T-helper 1 cell treated with Interleukin-12 subunit alpha and Interleukin-12 subunit beta and Interleukin-4 antibody, amounts not matched to agents 30 μg/mL and 1 μg/mL, for 36 hours (primary cell): Measurements from ENCODE around the gene NUMA1.

Source experiments
- H3K27ac Mint-ChIP-seq: one replicate; pipeline ENCODE4 v1.8.0; 2021; ENCODE audit warnings: mild to moderate bottlenecking, mixed read lengths
- H3K27me3 Mint-ChIP-seq: one replicate; pipeline ENCODE4 v1.8.0; 2021; ENCODE audit warnings: low read depth, mixed read lengths
- H3K36me3 Mint-ChIP-seq: one replicate; pipeline ENCODE4 v1.8.0; 2021; ENCODE audit warnings: low read depth, mixed read lengths
- H3K4me1 Mint-ChIP-seq: one replicate; pipeline ENCODE4 v1.8.0; 2021; ENCODE audit warnings: low read depth, mixed read lengths
- H3K4me3 Mint-ChIP-seq: one replicate; pipeline ENCODE4 v1.8.0; 2021; ENCODE audit warnings: mild to moderate bottlenecking, moderate library complexity, mixed read lengths
- H3K9me3 Mint-ChIP-seq: one replicate; pipeline ENCODE4 v1.8.0; 2021; ENCODE audit warnings: mixed read lengths

NUMA1 gene

GRCh38 chr11:72058416-72059034 lies 21.8 kb downstream of the NUMA1 start:
- Mint-ChIP-seq H3K27ac (no peak overlapping the region), H3K4me1 (peaks cover 14% of the 10 kb centered on the region), H3K4me3 (no peak overlapping the region), H3K9me3 (no peaks in the 10 kb centered on the region), H3K36me3 (peaks cover 10% of the 10 kb centered on the region), H3K27me3 (no peaks in the 10 kb centered on the region)

GRCh38 chr11:72048766-72049460 lies 31.4 kb downstream of the NUMA1 start:
- Mint-ChIP-seq H3K27me3 (no peaks in the 10 kb centered on the region), H3K4me1 (peaks cover 2% of the 10 kb centered on the region), H3K4me3 (no peak overlapping the region), H3K27ac (no peak overlapping the region), H3K9me3 (no peaks in the 10 kb centered on the region), H3K36me3 (peaks cover 10% of the 10 kb centered on the region)

DNA sequence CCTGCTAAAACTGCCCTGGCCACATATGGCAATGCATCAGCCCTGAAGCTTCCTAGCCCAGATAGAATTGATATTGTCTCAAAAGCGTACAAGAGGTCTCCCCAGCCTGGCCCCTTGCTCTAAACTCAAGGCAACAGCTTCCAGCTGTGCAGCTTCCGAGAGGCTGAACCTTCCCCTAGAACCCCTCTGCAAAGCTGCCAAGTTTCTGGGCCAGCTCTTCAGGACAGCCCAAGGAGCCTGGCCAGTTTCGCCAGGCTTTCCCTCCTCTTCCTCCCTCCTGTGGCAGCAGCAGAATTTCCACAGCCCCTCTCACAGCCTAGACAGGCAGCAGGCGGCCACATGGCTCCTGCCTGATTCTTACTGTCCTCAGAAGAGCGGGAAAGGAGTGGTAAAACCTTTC lies 34.5 kb downstream of the NUMA1 start:
- Mint-ChIP-seq H3K27ac (no peak overlapping the region), H3K4me3 (no peak overlapping the region), H3K27me3 (no peaks in the 10 kb centered on the region), H3K36me3 (peaks cover 9% of the 10 kb centered on the region), H3K9me3 (no peaks in the 10 kb centered on the region), H3K4me1 (peaks cover 23% of the 10 kb centered on the region)

- no peak overlapping the region for H3K4me3 Mint-ChIP-seq
- peaks cover 27% of the 10 kb centered on the region for H3K4me1 Mint-ChIP-seq
- H3K9me3 Mint-ChIP-seq, result no peaks in the 10 kb centered on the region
- no peak overlapping the region for H3K27ac Mint-ChIP-seq
- peaks cover 6% of the 10 kb centered on the region for H3K36me3 Mint-ChIP-seq
- H3K27me3 Mint-ChIP-seq, result no peaks in the 10 kb centered on the region
Observed at GRCh38 chr11:72042064-72042745, 38.1 kb downstream of the NUMA1 start.

DNA sequence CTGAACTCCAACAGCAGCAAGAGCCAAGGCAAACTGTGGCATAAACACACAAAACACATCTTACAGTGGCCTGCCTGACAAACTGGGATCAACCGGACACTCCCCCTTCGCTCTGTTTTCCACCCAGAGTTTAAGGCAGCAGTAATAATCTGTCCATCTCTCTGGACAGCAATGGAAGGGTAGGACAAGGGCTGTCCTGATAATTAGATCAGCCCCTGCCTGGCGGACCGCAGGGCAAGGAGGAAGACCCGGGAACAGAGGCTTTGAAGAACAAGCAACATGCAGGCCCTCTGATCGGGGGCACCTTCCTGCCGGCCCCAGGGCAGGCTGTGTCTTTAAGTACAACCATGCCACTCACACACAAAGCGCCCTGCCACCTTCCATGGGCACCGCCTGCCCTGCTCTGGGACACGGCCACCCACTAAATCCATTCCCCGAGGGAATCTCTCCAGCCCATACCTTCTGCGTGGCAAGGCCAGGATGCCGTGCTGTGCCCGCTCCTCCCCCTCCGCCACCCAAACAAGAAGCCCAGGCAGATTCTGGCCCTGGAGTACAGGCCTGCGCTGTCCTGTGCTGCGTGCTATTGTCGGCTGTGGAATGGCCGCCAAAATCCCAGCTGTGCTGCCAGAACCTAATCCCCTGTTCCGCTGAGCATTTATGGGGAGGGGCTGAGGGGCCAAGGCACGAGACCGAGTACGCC lies 38.8 kb downstream of the NUMA1 start:
- Mint-ChIP-seq H3K36me3 (peaks cover 10% of the 10 kb centered on the region), H3K27me3 (no peaks in the 10 kb centered on the region)

DNA sequence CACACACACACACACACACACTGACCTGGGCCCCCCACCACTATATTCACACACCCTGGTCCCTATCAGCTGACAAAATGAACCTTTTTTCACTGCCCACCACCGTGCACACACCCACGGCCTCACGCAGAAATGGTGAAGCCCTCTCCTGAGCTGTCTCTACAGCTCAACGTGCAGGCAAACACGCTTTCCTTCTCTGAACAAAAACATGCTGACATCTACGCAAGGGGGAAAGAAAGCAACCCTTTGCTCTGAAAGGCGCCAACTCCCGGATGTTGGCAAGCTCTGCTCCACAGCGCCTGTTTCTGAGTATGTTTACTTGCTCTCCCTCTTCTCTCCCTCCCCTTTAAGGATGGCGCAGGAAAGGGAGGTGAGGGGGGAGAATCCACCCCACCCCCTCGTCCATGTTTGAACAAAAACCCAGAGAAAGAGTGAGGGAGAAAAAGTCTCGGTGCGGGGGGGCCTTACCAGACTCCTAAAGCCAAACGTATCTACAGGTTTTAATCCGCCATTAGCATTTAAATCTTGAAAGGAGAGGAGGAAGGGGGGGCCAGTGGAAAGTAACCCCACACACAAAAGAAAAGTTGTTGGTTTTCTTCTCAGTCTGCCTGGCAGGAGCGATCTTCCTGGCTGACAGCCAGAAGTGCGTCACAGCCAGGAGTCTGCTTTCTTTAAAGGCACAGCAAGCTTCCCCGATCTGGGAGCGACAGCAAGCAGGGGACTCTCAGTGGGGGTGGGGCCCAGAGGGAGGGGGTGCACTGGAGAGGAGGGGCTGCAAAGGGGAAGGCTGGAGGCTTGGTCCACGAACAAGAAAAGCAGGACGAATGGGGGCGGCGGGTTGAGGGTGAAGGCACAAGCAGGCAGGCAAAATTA lies 39.6 kb downstream of the NUMA1 start:
- H3K36me3 Mint-ChIP-seq, result peaks cover 12% of the 10 kb centered on the region
- no peaks in the 10 kb centered on the region for H3K27me3 Mint-ChIP-seq
- H3K4me3 Mint-ChIP-seq, result no peak overlapping the region
- peaks cover 35% of the 10 kb centered on the region for H3K4me1 Mint-ChIP-seq
- no peaks in the 10 kb centered on the region for H3K9me3 Mint-ChIP-seq
- no peak overlapping the region for H3K27ac Mint-ChIP-seq

More for the DNA sequence above, 38.8 kb downstream of the NUMA1 start:
- H3K4me3 Mint-ChIP-seq, result no peak overlapping the region
- no peaks in the 10 kb centered on the region for H3K9me3 Mint-ChIP-seq
- peaks cover 32% of the 10 kb centered on the region for H3K4me1 Mint-ChIP-seq
- no peak overlapping the region for H3K27ac Mint-ChIP-seq

- peaks cover 19% of the 10 kb centered on the region for H3K36me3 Mint-ChIP-seq
- H3K9me3 Mint-ChIP-seq, result no peaks in the 10 kb centered on the region
- H3K4me1 Mint-ChIP-seq, result peaks cover 37% of the 10 kb centered on the region
- no peaks in the 10 kb centered on the region for H3K27me3 Mint-ChIP-seq
- H3K4me3 Mint-ChIP-seq, result no peak overlapping the region
- H3K27ac Mint-ChIP-seq, result no peak overlapping the region
Observed at GRCh38 chr11:72039856-72040401, 40.4 kb downstream of the NUMA1 start.

GRCh38 chr11:72039031-72039855 lies 41.1 kb downstream of the NUMA1 start:
- H3K4me1 Mint-ChIP-seq, result peaks cover 37% of the 10 kb centered on the region
- H3K27me3 Mint-ChIP-seq, result no peaks in the 10 kb centered on the region
- H3K36me3 Mint-ChIP-seq, result peaks cover 20% of the 10 kb centered on the region
- no peak overlapping the region for H3K4me3 Mint-ChIP-seq
- no peak overlapping the region for H3K27ac Mint-ChIP-seq
- H3K9me3 Mint-ChIP-seq, result no peaks in the 10 kb centered on the region

DNA sequence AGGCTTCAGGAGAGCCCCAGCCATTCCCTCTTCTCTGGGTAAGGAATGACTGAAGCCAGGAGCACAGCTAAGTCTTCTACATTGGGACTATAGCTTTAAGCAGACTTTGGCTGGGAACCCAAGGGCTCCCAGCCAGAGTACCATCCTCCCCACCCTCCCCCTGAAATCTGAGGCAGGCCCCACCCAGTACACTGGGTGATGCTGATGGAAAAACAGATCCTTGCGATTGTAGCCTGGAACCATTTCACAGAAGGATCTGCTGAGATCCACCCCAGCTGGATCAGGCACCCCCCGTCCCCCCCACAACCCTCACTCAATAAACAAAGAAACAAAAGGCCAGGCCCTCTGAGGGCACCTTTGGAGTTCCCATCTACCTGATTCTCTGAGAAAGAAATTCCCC lies 41.9 kb downstream of the NUMA1 start:
- Mint-ChIP-seq H3K4me3 (no peak overlapping the region), H3K36me3 (peaks cover 24% of the 10 kb centered on the region), H3K4me1 (peaks cover 33% of the 10 kb centered on the region), H3K27ac (no peak overlapping the region), H3K9me3 (no peaks in the 10 kb centered on the region), H3K27me3 (no peaks in the 10 kb centered on the region)

GRCh38 chr11:72037554-72038311 lies 42.6 kb downstream of the NUMA1 start:
- Mint-ChIP-seq H3K4me3 (no peak overlapping the region), H3K9me3 (no peaks in the 10 kb centered on the region), H3K4me1 (peaks cover 31% of the 10 kb centered on the region), H3K36me3 (peaks cover 24% of the 10 kb centered on the region), H3K27ac (no peak overlapping the region), H3K27me3 (no peaks in the 10 kb centered on the region)

- Mint-ChIP-seq H3K4me1 (peaks cover 21% of the 10 kb centered on the region), H3K9me3 (no peaks in the 10 kb centered on the region), H3K27ac (no peak overlapping the region), H3K27me3 (no peaks in the 10 kb centered on the region), H3K4me3 (no peak overlapping the region), H3K36me3 (peaks cover 24% of the 10 kb centered on the region)
Observed at GRCh38 chr11:72036687-72037086, 43.7 kb downstream of the NUMA1 start.

DNA sequence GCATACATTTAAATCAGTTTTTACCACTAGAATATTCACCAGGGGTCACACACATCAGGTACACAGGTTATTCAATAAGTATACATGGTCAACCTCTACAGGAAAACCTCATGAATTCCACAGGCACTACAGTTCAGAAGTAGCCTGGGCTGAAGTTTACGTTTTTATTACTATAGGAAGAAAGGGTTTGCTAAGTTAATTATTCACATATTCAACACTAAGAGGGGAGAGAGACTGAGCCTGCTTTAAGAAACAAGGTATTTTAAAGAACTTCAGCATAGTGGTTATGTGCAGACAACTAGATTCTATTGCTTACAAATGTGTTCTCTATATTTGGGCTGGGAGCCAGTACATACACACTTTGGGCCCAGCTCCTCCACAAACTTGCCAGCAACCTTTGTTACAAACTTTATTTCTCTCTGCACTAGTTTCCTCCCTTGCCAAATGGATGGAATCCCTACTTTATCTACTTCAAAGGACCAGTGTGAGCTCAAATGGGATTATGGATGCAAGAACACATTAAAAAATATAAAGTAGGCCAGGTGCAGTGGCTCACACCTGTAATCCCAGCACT lies 49.8 kb downstream of the NUMA1 start:
- peaks cover 24% of the 10 kb centered on the region for H3K36me3 Mint-ChIP-seq
- no peaks in the 10 kb centered on the region for H3K27me3 Mint-ChIP-seq
- H3K4me1 Mint-ChIP-seq, result peaks cover 16% of the 10 kb centered on the region
- no peak overlapping the region for H3K27ac Mint-ChIP-seq
- no peak overlapping the region for H3K4me3 Mint-ChIP-seq
- no peaks in the 10 kb centered on the region for H3K9me3 Mint-ChIP-seq
